G401.6 (cell line): ENCODE results near the gene LINGO3.

ENCODE experiments used
- FAIRE-seq: peaks from 2 replicates; lab custom pipeline; 2012; peaks lifted over from hg19 to GRCh38; lab: Jason Lieb, UNC

The LINGO3 gene

DNA sequence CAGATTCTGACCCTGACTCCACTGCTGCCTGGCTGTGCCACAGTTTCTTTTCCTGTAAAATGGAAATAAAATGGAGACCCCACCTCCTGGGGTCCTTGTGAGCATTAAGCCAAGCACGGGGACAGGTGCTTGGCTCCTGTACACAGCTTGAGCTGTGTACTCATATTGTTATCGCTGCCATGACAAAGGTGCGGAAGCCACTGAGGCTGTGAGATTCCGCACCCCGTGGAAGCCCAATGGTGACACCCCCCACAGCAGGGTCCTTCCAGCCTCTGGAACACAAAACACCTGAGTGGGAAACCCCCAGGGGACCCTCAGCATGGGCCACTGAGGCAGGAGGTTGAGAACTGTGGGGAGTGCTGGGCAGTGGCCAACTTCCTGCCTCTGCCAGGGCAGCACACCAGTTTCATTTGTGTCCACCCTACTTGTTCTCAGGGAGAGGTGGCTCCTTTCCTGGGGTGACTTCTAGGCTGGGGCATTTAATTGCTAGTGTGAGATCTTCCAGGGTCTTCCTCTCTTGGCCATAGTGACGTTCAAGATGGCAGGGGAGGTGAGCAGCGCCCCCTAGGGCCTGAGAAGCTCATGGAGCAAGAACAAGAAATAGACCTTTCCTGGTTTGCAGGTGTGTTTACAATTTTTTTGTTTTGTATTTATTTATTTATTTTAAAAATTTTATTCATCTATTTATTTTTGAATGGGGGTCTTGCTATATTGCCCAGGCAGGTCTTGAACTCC lies 46.3 kb downstream of the LINGO3 start:
- no peak for FAIRE-seq

DNA sequence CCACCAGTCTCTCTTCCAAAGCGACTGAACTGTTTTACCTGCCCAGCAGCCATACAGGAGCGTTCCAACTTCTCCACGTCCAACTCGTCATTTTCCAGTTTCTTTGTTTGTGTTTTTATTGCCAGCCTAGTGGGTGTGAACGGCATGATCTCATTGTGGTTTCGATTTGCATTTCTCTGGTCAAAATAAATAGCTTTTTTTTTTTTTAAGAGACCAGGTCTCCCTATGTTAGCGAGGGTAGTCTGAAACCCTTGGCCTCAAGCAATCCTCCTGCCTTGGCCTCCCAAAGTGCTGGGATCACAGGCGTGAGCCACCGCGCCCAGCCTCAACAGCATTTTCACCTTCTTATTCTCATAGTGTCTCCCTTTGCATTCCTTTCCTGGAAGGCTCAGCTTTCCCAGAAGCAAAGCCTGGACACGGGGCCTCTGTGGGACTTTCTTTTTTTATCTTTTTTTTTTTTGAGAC lies 47.6 kb downstream of the LINGO3 start:
- no peak for FAIRE-seq

DNA sequence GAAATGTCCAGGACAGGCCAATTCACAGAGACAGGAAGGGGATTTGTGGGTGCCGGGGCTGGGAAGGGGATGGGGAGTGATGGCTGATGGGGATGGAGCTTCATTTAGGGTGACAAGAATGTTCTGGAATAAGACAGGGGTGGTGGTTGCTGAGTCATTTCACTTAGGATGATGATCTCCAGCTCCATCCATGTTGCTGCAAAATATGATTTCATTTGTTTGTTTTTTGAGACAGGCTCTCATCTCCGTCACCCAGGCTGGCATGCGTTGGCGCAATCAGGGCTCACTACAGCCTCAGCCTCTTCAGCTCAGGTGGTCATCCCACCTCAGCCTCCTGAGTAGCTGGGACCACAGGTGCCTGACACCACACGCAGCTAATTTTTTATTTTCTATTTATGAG lies 48.6 kb downstream of the LINGO3 start:
- no peak for FAIRE-seq
